Fibroblast of lung (primary cell): ENCODE measurements around the gene NEGR1. TPM values are rescaled to one million over a fixed set of nuclear protein-coding genes. Genes with fewer than 3 reads are reported as not detected.
A peak's percentile ranks its signal among the peaks of the same experiment; 100 is the strongest.

Experiments used
- DNase-seq, 2 donors: peaks; one replicate each; pipeline versions ENCODE4 v3.0.0 to v3.0.0-alpha.2; 2010; ENCODE audit warnings: low read depth in 2 of 2
- H2AFZ ChIP-seq: 2 replicates; pipeline ENCODE4 v1.5.1; 2012; ENCODE audit warnings: low read length, control low read depth, inconsistent platforms
- H3K27ac ChIP-seq: 2 replicates; pipeline ENCODE4 v1.5.1; 2011; ENCODE audit warnings: low read length, control low read depth; ENCODE audit not compliant: insufficient read depth
- H3K27me3 ChIP-seq: 2 replicates; pipeline ENCODE4 v1.5.1; 2011; ENCODE audit warnings: mild to moderate bottlenecking, low read length; ENCODE audit not compliant: control insufficient read depth, insufficient read depth
- H3K36me3 ChIP-seq: 2 replicates; pipeline ENCODE4 v1.5.1; 2011; ENCODE audit warnings: low read length; ENCODE audit not compliant: control insufficient read depth, insufficient read depth
- H3K4me1 ChIP-seq: 2 replicates; pipeline ENCODE4 v1.5.1; 2011; ENCODE audit warnings: low read length; ENCODE audit not compliant: control insufficient read depth, insufficient read depth; ENCODE audit errors: extremely low read depth
- H3K4me2 ChIP-seq: 2 replicates; pipeline ENCODE4 v1.5.1; 2011; ENCODE audit warnings: low read length, control low read depth; ENCODE audit not compliant: insufficient read depth; ENCODE audit errors: extremely low read depth
- H3K4me3 ChIP-seq, 4 experiments: fragments of 200-600 bp in 1 of 4; sonication (generic) in 1 of 4; replicated peaks in 1 of 4; 2 replicates each; pipeline ENCODE4 v1.5.1; 2011 to 2016; ENCODE audit warnings: low read length in 4 of 4, low read depth in 3 of 4, mild to moderate bottlenecking in 3 of 4, control low read depth in 2 of 4, inconsistent platforms in 1 of 4, mixed read lengths in 1 of 4; ENCODE audit not compliant: insufficient read depth in 1 of 4; ENCODE audit errors: control extremely low read depth in 1 of 4
- H3K79me2 ChIP-seq: 2 replicates; pipeline ENCODE4 v1.5.1; 2012; ENCODE audit warnings: mild to moderate bottlenecking, low read length, inconsistent platforms; ENCODE audit not compliant: control insufficient read depth, insufficient read depth
- H3K9ac ChIP-seq: 2 replicates; pipeline ENCODE4 v1.5.1; 2011; ENCODE audit warnings: mild to moderate bottlenecking, low read length, control low read depth; ENCODE audit not compliant: insufficient read depth
- H3K9me3 ChIP-seq: 2 replicates; pipeline ENCODE4 v1.5.1; 2012; ENCODE audit warnings: low read depth, low read length; ENCODE audit not compliant: control insufficient read depth, insufficient read depth
- H4K20me1 ChIP-seq: 2 replicates; pipeline ENCODE4 v1.5.1; 2011; ENCODE audit warnings: low read length; ENCODE audit not compliant: control insufficient read depth, insufficient read depth; ENCODE audit errors: extremely low read depth
- CTCF ChIP-seq, 2 donors: IDR thresholded peaks in 1 of 2; conservative IDR thresholded peaks in 1 of 2; 1 replicate in 1 of 2; 2 replicates in 1 of 2; pipeline ENCODE4 v1.5.1; 2011 to 2012; ENCODE audit warnings: low read length in 2 of 2, control low read depth in 1 of 2, inconsistent platforms in 1 of 2, low read depth in 1 of 2, mild to moderate bottlenecking in 1 of 2
- EZH2 ChIP-seq: IDR thresholded peaks from 2 replicates; pipeline ENCODE4 v1.5.1; 2012; ENCODE audit warnings: low read length, control low read depth, mild to moderate bottlenecking; ENCODE audit errors: missing control alignments
- polyA minus RNA-seq: library from RNA; depleted of rRNA, polyadenylated mRNA; stranded (reverse); fragments of >200 nt; gene quantifications from 2 replicates; pipeline ENCODE4 v1.2.3, GENCODE V29; 2011; ENCODE audit warnings: low replicate concordance
- polyA plus RNA-seq, 2 donors: library from polyadenylated mRNA; depleted of rRNA in 1 of 2; stranded (reverse) in 1 of 2; unstranded in 1 of 2; fragments of >200 nt; gene quantifications; 2 replicates each; pipeline ENCODE4 v1.2.1, GENCODE V29; 2011 to 2012; ENCODE audit warnings: missing spikeins in 1 of 2
- total RNA-seq: library from RNA; depleted of rRNA; stranded (reverse); fragments of >200 nt; gene quantifications from 2 replicates; pipeline ENCODE4 v1.2.1, GENCODE V29; 2014

NEGR1 gene
- total RNA-seq (0.77 and 3.1 TPM in 2 replicates), polyA plus RNA-seq (9.4 and 10.6 TPM in 2 replicates), polyA minus RNA-seq (2.5 and 18.5 TPM in 2 replicates)
- 7.9 and 9.9 TPM in 2 replicates for polyA plus RNA-seq (2012)

DNA sequence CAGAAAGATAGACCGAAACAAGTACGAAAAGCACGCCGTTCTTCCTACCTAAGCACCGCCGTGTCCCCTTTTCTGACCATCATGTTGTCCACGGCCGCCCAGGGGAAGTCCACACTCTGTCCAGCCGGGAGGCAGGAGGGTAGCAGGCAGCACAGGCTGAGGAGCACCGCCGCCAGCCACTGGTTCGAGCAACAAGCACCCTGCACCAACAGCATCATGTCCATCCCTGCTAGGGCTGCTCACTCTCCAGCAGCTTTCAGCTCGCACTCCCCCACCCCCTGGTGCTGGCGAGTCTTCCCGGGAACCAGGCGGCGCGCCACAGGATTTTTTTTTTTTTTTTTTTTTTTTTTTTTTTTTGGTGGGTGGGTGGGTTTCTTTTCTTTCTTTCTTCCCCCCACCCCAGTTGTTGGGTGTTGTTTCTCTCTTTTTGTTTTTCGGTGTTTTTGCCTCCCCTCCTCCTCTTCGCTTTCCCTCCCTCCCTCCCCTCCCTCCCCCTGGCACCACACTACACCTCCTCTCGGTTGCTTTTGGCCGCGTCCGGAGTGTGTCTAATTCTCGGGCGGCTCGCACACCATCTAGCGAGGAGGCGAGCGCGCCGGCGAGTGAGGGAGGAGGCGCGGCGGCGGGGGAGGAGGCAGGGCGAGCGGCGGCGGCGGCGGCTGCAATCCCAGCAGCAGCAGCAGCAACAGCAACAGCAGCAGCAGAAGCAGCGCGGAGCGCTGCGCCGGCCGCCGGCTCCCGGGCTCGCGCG lies at the start of gene NEGR1:
NEGR1 (minus strand) TSS at position 269 of the 751 bp plus-strand sequence.
- peak; percentile 92 to 94 for DNase-seq
- H3K27ac ChIP-seq, result peak within 1 kb of the TSS; percentile 97
- TF ChIP-seq EZH2 (no peak), CTCF (conservative IDR thresholded peaks at IDR 0.05 in 1 of 2, IDR thresholded peaks at IDR 0.05 in 1 of 2; ENCODE audit: low read depth in 1 of 2, low read length in 2 of 2) (no peak)

GRCh38 chr1:72326494-72326893 lies 44.2 kb upstream of the NEGR1 start:
- Histone ChIP-seq H3K36me3 (no peaks in the 10 kb centered on the region), H3K4me2 (no peak overlapping the region), H2AFZ (no peak overlapping the region), H3K9ac (no peak overlapping the region), H3K27ac (no peak overlapping the region), H3K4me1 (no peaks in the 10 kb centered on the region), H3K27me3 (no peaks in the 10 kb centered on the region), H3K9me3 (no peaks in the 10 kb centered on the region), H4K20me1 (no peaks in the 10 kb centered on the region), H3K79me2 (no peaks in the 10 kb centered on the region), H3K4me3 (no peak overlapping the region)
- TF ChIP-seq EZH2 (no peak), CTCF (conservative IDR thresholded peaks at IDR 0.05 in 1 of 2, IDR thresholded peaks at IDR 0.05 in 1 of 2; ENCODE audit: low read depth in 1 of 2, low read length in 2 of 2) (no peak)
- no peak for DNase-seq

More for the DNA sequence above, at the start of gene NEGR1:
- Histone ChIP-seq H3K9ac (peak within 1 kb of the TSS; percentile 77), H3K36me3 (no peaks in the 10 kb centered on the region), H3K9me3 (no peaks in the 10 kb centered on the region), H3K4me2 (peak within 1 kb of the TSS; percentile 87), H3K27me3 (no peaks in the 10 kb centered on the region), H4K20me1 (no peaks in the 10 kb centered on the region), H2AFZ (peak within 1 kb of the TSS; percentile 93), H3K79me2 (no peaks in the 10 kb centered on the region), H3K4me3 (peak within 1 kb of the TSS; percentile 71 to 97 (median 84)), H3K4me1 (peaks cover 3% of the 10 kb centered on the region)

- DNase-seq, result no peak
- no peak overlapping the region for H3K4me2 ChIP-seq
- TF ChIP-seq EZH2, result no peak
- TF ChIP-seq CTCF (conservative IDR thresholded peaks at IDR 0.05 in 1 of 2, IDR thresholded peaks at IDR 0.05 in 1 of 2; ENCODE audit: low read depth in 1 of 2, low read length in 2 of 2), result no peak
- no peak overlapping the region for H3K4me3 ChIP-seq
- H3K79me2 ChIP-seq, result no peaks in the 10 kb centered on the region
- no peaks in the 10 kb centered on the region for H3K36me3 ChIP-seq
- H3K27me3 ChIP-seq, result no peaks in the 10 kb centered on the region
- H3K9me3 ChIP-seq, result no peaks in the 10 kb centered on the region
- H3K27ac ChIP-seq, result no peak overlapping the region
- H2AFZ ChIP-seq, result no peak overlapping the region
- H4K20me1 ChIP-seq, result no peaks in the 10 kb centered on the region
- H3K9ac ChIP-seq, result no peak overlapping the region
- H3K4me1 ChIP-seq, result no peaks in the 10 kb centered on the region
These were observed 42.1 kb upstream of the NEGR1 start for GRCh38 chr1:72324451-72324850.
